ENCODE results near the gene TMEM132A.

The TMEM132A gene

GRCh38 chr11:60955571-60955970 lies 31.3 kb downstream of the TMEM132A start:
- no peak for DNase-seq (ENCODE audit: low read depth)
- H3K4me3 ChIP-seq (ENCODE audit: low read depth, low read length): no peak overlapping the region
- no peak for TF ChIP-seq CTCF (conservative IDR thresholded peaks at IDR 0.05; ENCODE audit: low read depth, low read length)

- no peak overlapping the region for H3K4me3 ChIP-seq (ENCODE audit: low read depth, low read length)
- TF ChIP-seq CTCF (conservative IDR thresholded peaks at IDR 0.05; ENCODE audit: low read depth, low read length): no peak
- peak; percentile 56 for DNase-seq (ENCODE audit: low read depth)
Measured at GRCh38 chr11:60957188-60957587, 32.9 kb downstream of the TMEM132A start.

GRCh38 chr11:60959431-60959830 lies 35.2 kb downstream of the TMEM132A start:
- no peak for DNase-seq (ENCODE audit: low read depth)
- TF ChIP-seq CTCF (conservative IDR thresholded peaks at IDR 0.05; ENCODE audit: low read depth, low read length): no peak
- H3K4me3 ChIP-seq (ENCODE audit: low read depth, low read length): no peak overlapping the region

- H3K4me3 ChIP-seq (ENCODE audit: low read depth, low read length): no peak overlapping the region
- TF ChIP-seq CTCF (conservative IDR thresholded peaks at IDR 0.05; ENCODE audit: low read depth, low read length): no peak
- no peak for DNase-seq (ENCODE audit: low read depth)
Measured at GRCh38 chr11:60960405-60960804, 36.1 kb downstream of the TMEM132A start.

- TF ChIP-seq CTCF (conservative IDR thresholded peaks at IDR 0.05; ENCODE audit: low read depth, low read length): no peak
- DNase-seq (ENCODE audit: low read depth): no peak
- H3K4me3 ChIP-seq (ENCODE audit: low read depth, low read length): no peak overlapping the region
Measured at GRCh38 chr11:60964801-60965200, 40.5 kb downstream of the TMEM132A start.

GRCh38 chr11:60966890-60967289 lies 42.6 kb downstream of the TMEM132A start:
- no peak for DNase-seq (ENCODE audit: low read depth)
- no peak for TF ChIP-seq CTCF (conservative IDR thresholded peaks at IDR 0.05; ENCODE audit: low read depth, low read length)
- H3K4me3 ChIP-seq (ENCODE audit: low read depth, low read length): no peak overlapping the region

GRCh38 chr11:60968223-60968622 lies 44.0 kb downstream of the TMEM132A start:
- no peak for DNase-seq (ENCODE audit: low read depth)
- TF ChIP-seq CTCF (conservative IDR thresholded peaks at IDR 0.05; ENCODE audit: low read depth, low read length): no peak
- H3K4me3 ChIP-seq (ENCODE audit: low read depth, low read length): no peak overlapping the region

Data from choroid plexus epithelial cell (primary cell).